Measurements from ENCODE around the gene KCNIP2. TPM values are rescaled to one million over a fixed set of nuclear protein-coding genes. Genes with fewer than 3 reads are reported as not detected.

The KCNIP2 gene
- total and polyA plus RNA-seq, 9 donors, result 1.8 to 8.9 (median 5.9) TPM

DNA sequence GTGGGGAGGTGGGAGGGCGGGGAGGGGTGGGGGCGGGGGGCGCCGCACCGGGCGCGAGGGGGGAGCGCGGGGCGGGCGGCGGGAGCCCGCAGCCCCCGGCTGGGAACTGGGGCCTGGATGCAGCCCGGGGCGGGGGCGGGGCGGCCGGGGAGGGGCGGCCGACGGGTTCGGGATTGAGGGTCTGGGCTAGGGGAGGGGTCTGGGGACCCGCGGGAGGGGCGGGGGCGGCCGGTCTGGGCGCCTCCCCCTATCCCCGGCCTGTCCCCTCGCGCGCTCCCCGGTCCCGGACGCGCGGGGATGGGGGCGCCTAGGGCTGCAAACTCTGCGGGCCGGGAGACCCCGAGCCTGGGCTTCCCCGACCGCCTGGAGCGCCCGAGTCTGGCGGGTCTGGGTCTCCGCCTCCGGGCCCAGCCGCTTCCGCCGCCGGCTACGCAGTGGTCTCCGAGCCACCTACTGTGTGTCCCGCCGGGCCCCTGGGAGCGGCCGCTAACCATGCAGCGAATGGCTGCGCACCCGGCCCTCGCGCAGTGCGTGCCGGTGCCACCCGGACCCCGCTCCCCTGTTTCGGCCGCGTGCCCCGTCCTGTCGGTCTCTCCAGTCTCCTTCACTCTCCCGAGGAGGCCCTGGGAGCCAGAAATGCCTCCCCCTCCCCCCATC is 67.3 kb downstream of the KCNIP2 start:
- 4 to 10% (median 10%) methylated on average over 18 to 68 of the region's 74 CpGs for WGBS, 3 donors
- TF ChIP-seq POLR2A (IDR thresholded peaks at IDR 0.05) (no peak), EP300 (IDR thresholded peaks at IDR 0.05) (no peak)
- TF ChIP-seq, protein P1, sequence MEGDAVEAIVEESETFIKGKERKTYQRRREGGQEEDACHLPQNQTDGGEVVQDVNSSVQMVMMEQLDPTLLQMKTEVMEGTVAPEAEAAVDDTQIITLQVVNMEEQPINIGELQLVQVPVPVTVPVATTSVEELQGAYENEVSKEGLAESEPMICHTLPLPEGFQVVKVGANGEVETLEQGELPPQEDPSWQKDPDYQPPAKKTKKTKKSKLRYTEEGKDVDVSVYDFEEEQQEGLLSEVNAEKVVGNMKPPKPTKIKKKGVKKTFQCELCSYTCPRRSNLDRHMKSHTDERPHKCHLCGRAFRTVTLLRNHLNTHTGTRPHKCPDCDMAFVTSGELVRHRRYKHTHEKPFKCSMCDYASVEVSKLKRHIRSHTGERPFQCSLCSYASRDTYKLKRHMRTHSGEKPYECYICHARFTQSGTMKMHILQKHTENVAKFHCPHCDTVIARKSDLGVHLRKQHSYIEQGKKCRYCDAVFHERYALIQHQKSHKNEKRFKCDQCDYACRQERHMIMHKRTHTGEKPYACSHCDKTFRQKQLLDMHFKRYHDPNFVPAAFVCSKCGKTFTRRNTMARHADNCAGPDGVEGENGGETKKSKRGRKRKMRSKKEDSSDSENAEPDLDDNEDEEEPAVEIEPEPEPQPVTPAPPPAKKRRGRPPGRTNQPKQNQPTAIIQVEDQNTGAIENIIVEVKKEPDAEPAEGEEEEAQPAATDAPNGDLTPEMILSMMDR (IDR thresholded peaks at IDR 0.05), result no peak
- no peaks in the 10 kb centered on the region for H3K9me3 ChIP-seq
- no peaks in the 10 kb centered on the region for H3K27me3 ChIP-seq
- no peak overlapping the region for H3K27ac ChIP-seq
- H3K4me3 ChIP-seq, result no peak overlapping the region
- peaks cover 10% of the 10 kb centered on the region for H3K4me1 ChIP-seq (ENCODE audit: insufficient read depth)
- intact Hi-C loops (cut with DNase I), result loop anchor here (5.0 to 10.0 kb wide), 6 partner anchors 171 to 561 kb away; no protein-coding TSS in a partner anchor
- DNase-seq, result no peak
- H3K36me3 ChIP-seq, result no peaks in the 10 kb centered on the region

Other genes with a start within 250 kb of the KCNIP2 start
- gene FBXW4, start 148.6 kb downstream of the KCNIP2 start, total RNA-seq, result 10 to 100 TPM; 46.1 to 86.4 (median 72.6) TPM
- 10 to 100 TPM; 38.6 to 51.1 TPM for gene FBXW4, start 148.6 kb downstream of the KCNIP2 start, polyA plus RNA-seq
- not detected for gene FGF8, start 67.7 kb downstream of the KCNIP2 start, total RNA-seq
- gene FGF8, start 67.7 kb downstream of the KCNIP2 start, polyA plus RNA-seq, result not detected
- 10 to 100 TPM; 23.1 to 64.8 (median 32.1) TPM for gene NPM3, start 60.4 kb downstream of the KCNIP2 start, total RNA-seq
- gene NPM3, start 60.4 kb downstream of the KCNIP2 start, polyA plus RNA-seq, result 10 to 100 TPM; 11.0 to 41.5 TPM
- 100 to 1,000 TPM in 5 of 7 donors, 10 to 100 TPM in 2; 85.3 to 134 (median 103) TPM for gene OGA, start 25.4 kb downstream of the KCNIP2 start, total RNA-seq
- 10 to 100 TPM; 58.9 to 83.7 TPM for gene OGA, start 25.4 kb downstream of the KCNIP2 start, polyA plus RNA-seq
- 10 to 100 TPM in 6 of 7 donors, 1 to 10 TPM in 1; 9.1 to 24.2 (median 18.1) TPM for gene ARMH3, start 212.4 kb upstream of the KCNIP2 start, total RNA-seq
- 10 to 100 TPM; 17.9 to 20.4 TPM for gene ARMH3, start 212.4 kb upstream of the KCNIP2 start, polyA plus RNA-seq
- 10 to 100 TPM; 14.4 to 20.9 (median 16.9) TPM for gene HPS6, start 221.5 kb upstream of the KCNIP2 start, total RNA-seq
- 1 to 10 TPM; 2.6 to 7.6 TPM for gene HPS6, start 221.5 kb upstream of the KCNIP2 start, polyA plus RNA-seq

Measured in ovary (tissue), 9 donors.